Cardiac fibroblast (primary cell): ENCODE results near the gene RBMS3.

Source experiments
- DNase-seq, 2 donors: peaks; one replicate each; pipeline versions ENCODE4 v3.0.0 to v3.0.0-alpha.2; 2010; ENCODE audit warnings: low read depth in 2 of 2
- H3K4me3 ChIP-seq, 2 donors: replicated peaks in 1 of 2; 1 replicate in 1 of 2; 2 replicates in 1 of 2; pipeline ENCODE4 v1.5.1; 2011; ENCODE audit warnings: low read depth in 2 of 2, low read length in 2 of 2, mild to moderate bottlenecking in 2 of 2, moderate library complexity in 1 of 2
- TF ChIP-seq, protein P1 (sequence below): IDR thresholded peaks from one replicate; pipeline ENCODE4 v1.5.1; 2011; ENCODE audit warnings: low read depth, mild to moderate bottlenecking, low read length, inconsistent platforms

Gene RBMS3

DNA sequence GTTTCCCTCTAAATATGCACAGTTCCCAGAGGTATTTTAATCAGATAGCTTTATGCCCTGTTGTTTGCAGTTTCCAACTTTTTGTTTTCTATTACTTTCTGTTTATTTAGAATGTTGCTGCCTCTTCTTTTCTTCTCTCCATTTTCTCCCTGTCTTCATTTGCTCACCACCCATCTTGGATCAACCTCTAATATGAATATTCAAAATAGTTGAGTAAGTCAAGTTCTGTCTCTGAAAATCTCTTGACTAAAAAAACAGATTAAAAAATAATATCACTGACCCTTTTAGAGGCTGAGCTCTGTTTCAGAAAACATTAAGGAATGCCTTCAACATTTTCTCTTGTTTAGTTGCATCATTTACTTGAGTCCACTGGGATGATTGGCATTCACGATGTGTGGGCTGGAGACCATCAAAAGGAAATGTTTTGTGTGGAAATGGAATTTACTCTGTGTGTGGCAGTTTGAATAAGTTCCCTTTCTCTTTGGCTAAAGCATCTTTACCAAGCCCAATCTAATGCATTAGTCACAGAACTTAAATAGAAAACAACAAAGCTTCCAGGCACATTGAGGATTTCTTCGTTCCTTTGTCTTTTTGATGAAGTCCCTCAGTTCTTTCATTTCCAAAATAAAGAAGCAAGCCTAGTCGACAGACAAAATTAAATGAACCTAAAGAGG is 691.6 kb downstream of the RBMS3 start:
- no peak overlapping the region for H3K4me3 ChIP-seq
- TF ChIP-seq, protein P1, sequence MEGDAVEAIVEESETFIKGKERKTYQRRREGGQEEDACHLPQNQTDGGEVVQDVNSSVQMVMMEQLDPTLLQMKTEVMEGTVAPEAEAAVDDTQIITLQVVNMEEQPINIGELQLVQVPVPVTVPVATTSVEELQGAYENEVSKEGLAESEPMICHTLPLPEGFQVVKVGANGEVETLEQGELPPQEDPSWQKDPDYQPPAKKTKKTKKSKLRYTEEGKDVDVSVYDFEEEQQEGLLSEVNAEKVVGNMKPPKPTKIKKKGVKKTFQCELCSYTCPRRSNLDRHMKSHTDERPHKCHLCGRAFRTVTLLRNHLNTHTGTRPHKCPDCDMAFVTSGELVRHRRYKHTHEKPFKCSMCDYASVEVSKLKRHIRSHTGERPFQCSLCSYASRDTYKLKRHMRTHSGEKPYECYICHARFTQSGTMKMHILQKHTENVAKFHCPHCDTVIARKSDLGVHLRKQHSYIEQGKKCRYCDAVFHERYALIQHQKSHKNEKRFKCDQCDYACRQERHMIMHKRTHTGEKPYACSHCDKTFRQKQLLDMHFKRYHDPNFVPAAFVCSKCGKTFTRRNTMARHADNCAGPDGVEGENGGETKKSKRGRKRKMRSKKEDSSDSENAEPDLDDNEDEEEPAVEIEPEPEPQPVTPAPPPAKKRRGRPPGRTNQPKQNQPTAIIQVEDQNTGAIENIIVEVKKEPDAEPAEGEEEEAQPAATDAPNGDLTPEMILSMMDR, result no peak
- DNase-seq, result peak; percentile 85 to 93

GRCh38 chr3:29973763-29974162 is 692.9 kb downstream of the RBMS3 start:
- H3K4me3 ChIP-seq, result no peak overlapping the region
- TF ChIP-seq, protein P1, result no peak
- no peak for DNase-seq

DNA sequence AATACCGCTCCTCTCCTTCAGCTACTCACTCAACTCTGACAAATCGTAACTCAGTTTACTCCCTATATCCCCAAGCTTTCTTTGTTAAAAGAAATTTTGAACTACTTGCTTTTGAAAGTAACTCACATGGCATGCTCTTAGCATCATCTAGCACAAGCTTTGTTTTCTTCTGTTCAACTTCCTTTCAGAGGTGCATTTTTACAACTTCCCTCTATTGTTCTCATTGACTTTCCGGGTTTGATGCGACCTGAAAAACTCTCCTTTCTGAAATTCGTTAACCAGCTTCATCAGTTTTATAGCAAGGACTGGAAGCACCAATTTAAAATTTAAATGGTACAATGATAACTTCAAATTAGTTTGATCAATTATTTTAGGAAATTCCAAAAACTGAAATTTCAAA is 696.0 kb downstream of the RBMS3 start:
- no peak for DNase-seq
- TF ChIP-seq, protein P1, result no peak
- no peak overlapping the region for H3K4me3 ChIP-seq

GRCh38 chr3:29977360-29977759 is 696.5 kb downstream of the RBMS3 start:
- TF ChIP-seq, protein P1, result no peak
- DNase-seq, result peak in 1 of 2 donors; percentile 43
- no peak overlapping the region for H3K4me3 ChIP-seq

DNA sequence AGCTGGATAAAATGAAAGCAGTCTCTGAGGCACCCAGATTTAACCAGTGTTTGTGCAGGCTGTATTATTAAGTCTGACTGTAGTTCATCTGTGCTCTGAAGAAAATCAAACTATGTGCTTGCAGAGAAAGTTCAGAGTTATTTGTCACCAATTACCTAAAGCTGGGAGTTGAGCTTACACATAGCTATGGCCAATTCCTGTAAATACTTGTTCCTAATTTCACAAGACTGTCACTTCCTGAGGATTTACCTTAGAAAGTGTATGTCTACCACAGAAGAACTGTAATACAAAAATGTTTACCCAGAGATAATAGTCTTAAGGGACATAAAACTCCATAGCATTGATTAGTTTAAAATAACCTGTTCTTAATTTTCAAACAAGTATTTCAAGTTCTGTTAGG is 697.2 kb downstream of the RBMS3 start:
- DNase-seq, result peak in 1 of 2 donors; percentile 21
- no peak overlapping the region for H3K4me3 ChIP-seq
- TF ChIP-seq, protein P1, result no peak

GRCh38 chr3:29991198-29991597 is 710.3 kb downstream of the RBMS3 start:
- H3K4me3 ChIP-seq, result no peak overlapping the region
- TF ChIP-seq, protein P1, result no peak
- no peak for DNase-seq

- DNase-seq, result peak in 1 of 2 donors; percentile 28
- TF ChIP-seq, protein P1, result no peak
- no peak overlapping the region for H3K4me3 ChIP-seq
These were observed 721.9 kb downstream of the RBMS3 start for GRCh38 chr3:30002797-30003196.
